Uterus (tissue), 4 donors: ENCODE results near the gene CD247. TPM values are rescaled to one million over a fixed set of nuclear protein-coding genes. Genes with fewer than 3 reads are reported as not detected.

Experiments
- DNase-seq, 2 donors: peaks; one replicate each; pipeline ENCODE4 v3.0.0-alpha.2; 2019 to 2020
- H3K27ac ChIP-seq, 2 donors: fragments of 200-600 bp; sonication (generic); 1 replicate in 1 of 2; 2 replicates in 1 of 2; pipeline ENCODE4 v1.5.1; 2016 to 2018
- H3K27me3 ChIP-seq, 2 donors: fragments of 200-600 bp; sonication (generic); one replicate each; pipeline ENCODE4 v1.5.1; 2018 to 2019; ENCODE audit warnings: control low read depth in 1 of 2
- H3K36me3 ChIP-seq, 2 donors: fragments of 200-600 bp; sonication (generic); one replicate each; pipeline ENCODE4 v1.5.1; 2019; ENCODE audit warnings: control low read depth in 1 of 2
- H3K4me1 ChIP-seq, 2 donors: fragments of 200-600 bp; sonication (generic); one replicate each; pipeline ENCODE4 v1.5.1; 2018 to 2019; ENCODE audit warnings: control low read depth in 1 of 2
- H3K4me3 ChIP-seq, 2 donors: fragments of 200-600 bp; sonication (generic); 1 replicate in 1 of 2; 2 replicates in 1 of 2; pipeline ENCODE4 v1.5.1; 2018 to 2019; ENCODE audit warnings: mild to moderate bottlenecking in 1 of 2
- H3K9me3 ChIP-seq, 2 donors: fragments of 200-600 bp; sonication (generic); one replicate each; pipeline ENCODE4 v1.5.1; 2019; ENCODE audit warnings: control low read depth in 1 of 2
- POLR2A ChIP-seq, 2 donors: fragments of 450-650 bp; IDR thresholded peaks; one replicate each; pipeline ENCODE4 v1.6.1; 2016; ENCODE audit warnings: antibody characterized with exemption in 2 of 2, mild to moderate bottlenecking in 1 of 2, moderate library complexity in 1 of 2
- intact Hi-C: fragments of 100-400 bp; cut with DNase I; formaldehyde crosslinking; loops from one replicate; pipeline ENCODE4 v1.15.1; 2023; ENCODE audit warnings: low total_unique reads
- total RNA-seq, 4 donors: library from RNA; depleted of rRNA in 3 of 4; stranded (reverse); fragments of >200 nt in 3 of 4; gene quantifications; one replicate each; pipeline versions ENCODE4 v1.1.0 to v1.2.4, GENCODE V29; 2014 to 2023
- TF ChIP-seq, protein P1 (sequence below), 4 experiments: fragments of 200-600 bp in 2 of 4; fragments of 450-650 bp in 2 of 4; sonication (generic) in 2 of 4; IDR thresholded peaks; one replicate each; pipeline ENCODE4 v1.5.1; 2016 to 2019; ENCODE audit warnings: antibody characterized with exemption in 4 of 4, mild to moderate bottlenecking in 2 of 4, moderate library complexity in 1 of 4
- donor health status: DM: yes; HTN: yes; CAD: no.

Gene CD247
- total RNA-seq, 4 donors from 2014 or later: 1.6 to 3.3 TPM; not detected in 2

DNA sequence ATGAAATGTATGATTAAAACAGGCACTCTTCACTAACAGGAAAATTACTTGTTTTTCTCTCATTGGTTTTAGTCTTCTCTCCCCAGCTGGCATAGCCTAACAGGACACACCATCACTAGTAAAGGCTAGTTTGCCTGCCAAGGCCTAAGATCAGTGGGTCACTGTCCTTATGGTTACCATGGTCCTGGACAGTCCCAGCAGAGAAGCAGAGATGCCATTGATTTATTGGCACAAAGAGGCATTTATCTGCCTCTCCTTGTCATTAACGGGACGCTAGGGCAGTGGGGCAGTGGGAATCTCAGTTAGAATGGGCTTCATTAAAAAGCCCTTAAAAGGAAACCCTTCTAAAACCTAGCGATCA is 13.9 kb downstream of the CD247 start:
- intact Hi-C loops: no loop called here
- Histone ChIP-seq H3K9me3 (no peaks in the 10 kb centered on the region), H3K36me3 (no peaks in the 10 kb centered on the region), H3K4me3 (no peak overlapping the region), H3K27ac (no peak overlapping the region), H3K4me1 (no peaks in the 10 kb centered on the region), H3K27me3 (no peaks in the 10 kb centered on the region)
- TF ChIP-seq POLR2A (IDR thresholded peaks at IDR 0.05): no peak
- DNase-seq: no peak

DNA sequence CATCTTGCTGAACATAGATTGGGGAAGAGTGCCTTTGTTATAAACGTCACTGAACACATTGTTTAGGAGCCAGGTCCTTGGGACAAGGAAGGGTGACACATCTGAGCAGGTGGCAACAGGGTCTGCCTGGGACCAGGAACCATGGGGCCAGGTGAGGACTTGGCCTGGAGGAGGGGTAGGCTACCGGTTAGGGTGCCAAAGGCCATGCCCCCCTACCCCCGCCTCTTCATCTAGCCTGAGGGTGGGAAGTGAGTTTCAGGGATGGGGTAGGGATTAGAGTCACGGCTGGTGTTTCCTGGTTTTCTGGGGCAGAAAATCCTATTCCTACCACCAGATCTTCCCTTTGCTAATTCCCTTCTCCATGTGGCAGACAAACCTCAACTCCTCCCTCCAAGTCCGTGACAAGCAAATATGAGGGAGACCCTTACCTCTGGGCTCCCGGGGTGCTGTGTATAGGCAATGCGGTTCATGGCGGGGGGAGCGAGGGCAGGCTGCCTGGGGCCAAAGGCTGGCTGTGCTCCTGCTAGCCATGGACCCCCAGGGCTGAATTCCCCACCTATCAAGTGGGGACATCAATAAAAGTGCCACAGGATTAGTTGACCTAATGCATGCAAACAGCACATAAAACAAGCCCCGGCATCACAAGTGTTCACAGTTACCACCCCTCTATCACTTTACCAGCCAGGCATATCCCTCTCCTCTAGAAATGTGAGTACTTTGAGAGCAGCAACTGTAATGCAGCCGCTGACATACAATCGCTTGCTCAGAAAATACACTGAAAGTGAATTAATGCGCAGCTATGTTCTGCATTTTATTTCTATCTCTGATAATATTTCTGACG is 14.5 kb downstream of the CD247 start:
- Histone ChIP-seq H3K36me3 (no peaks in the 10 kb centered on the region), H3K4me3 (no peak overlapping the region)

DNA sequence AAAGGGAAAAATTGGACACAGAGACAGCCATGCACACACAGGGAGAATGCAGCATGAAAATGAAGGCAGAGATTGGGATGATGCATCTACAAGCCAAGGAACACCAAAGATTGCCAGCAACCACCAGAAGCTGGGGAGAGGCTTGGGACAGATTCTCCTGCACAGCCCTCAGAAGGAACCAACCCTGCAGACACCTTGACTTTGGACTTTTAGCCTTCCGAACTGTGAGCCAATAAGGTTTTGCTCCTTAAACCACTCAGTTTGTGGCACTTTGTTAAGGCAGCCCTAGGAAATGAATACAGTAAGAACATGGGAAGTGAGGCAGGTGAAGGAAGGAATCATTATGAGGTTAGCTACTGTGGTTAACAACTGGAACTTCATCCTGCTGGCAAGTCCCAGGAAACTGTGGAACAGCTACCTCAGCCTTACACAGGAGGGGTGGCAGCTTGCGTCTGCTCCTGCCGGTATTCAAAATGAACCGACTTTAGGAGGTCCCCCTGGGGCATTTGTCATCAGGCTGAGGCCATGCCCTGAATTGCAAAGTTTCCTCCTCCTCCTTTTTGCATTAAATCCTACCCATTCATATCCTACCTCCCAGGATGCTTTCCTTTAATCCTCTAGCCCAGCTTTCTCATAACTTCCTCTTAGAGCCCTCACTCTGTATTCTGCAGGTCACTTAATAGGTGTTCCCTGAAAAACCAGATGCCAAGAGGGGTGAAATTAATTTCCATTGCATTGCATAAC is 15.4 kb downstream of the CD247 start:
- DNase-seq: no peak
- no peak for TF ChIP-seq POLR2A (IDR thresholded peaks at IDR 0.05)
- TF ChIP-seq, protein P1, sequence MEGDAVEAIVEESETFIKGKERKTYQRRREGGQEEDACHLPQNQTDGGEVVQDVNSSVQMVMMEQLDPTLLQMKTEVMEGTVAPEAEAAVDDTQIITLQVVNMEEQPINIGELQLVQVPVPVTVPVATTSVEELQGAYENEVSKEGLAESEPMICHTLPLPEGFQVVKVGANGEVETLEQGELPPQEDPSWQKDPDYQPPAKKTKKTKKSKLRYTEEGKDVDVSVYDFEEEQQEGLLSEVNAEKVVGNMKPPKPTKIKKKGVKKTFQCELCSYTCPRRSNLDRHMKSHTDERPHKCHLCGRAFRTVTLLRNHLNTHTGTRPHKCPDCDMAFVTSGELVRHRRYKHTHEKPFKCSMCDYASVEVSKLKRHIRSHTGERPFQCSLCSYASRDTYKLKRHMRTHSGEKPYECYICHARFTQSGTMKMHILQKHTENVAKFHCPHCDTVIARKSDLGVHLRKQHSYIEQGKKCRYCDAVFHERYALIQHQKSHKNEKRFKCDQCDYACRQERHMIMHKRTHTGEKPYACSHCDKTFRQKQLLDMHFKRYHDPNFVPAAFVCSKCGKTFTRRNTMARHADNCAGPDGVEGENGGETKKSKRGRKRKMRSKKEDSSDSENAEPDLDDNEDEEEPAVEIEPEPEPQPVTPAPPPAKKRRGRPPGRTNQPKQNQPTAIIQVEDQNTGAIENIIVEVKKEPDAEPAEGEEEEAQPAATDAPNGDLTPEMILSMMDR (IDR thresholded peaks at IDR 0.05): no peak
- no peaks in the 10 kb centered on the region for H3K9me3 ChIP-seq
- intact Hi-C loops: no loop called here
- H3K27me3 ChIP-seq: no peaks in the 10 kb centered on the region
- H3K4me1 ChIP-seq: no peaks in the 10 kb centered on the region
- H3K27ac ChIP-seq: no peak overlapping the region
- H3K36me3 ChIP-seq: no peaks in the 10 kb centered on the region
- no peak overlapping the region for H3K4me3 ChIP-seq

More for the DNA sequence above, 14.5 kb downstream of the CD247 start:
- H3K27me3 ChIP-seq: no peaks in the 10 kb centered on the region
- TF ChIP-seq POLR2A (IDR thresholded peaks at IDR 0.05): no peak
- H3K27ac ChIP-seq: no peak overlapping the region
- no peak for DNase-seq
- H3K4me1 ChIP-seq: no peaks in the 10 kb centered on the region
- H3K9me3 ChIP-seq: no peaks in the 10 kb centered on the region
- intact Hi-C loops: no loop called here

DNA sequence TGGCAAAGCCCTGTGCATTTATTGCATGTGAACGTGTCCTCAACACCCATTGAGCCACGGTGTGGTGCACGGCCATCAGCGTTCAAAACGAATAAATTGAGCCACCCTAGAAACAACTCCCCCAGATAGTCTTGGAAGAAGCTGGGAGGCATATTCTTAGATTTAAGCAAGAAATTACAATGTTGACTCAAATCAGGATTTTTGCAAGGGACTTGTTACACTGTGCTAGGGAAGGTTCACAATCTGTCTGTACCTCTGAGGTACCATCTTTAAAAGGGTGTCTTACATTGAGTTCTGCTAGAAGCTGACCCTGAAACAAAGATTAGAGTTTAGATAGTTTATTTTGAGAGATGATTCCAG is 16.2 kb downstream of the CD247 start:
- no peak for DNase-seq
- no peaks in the 10 kb centered on the region for H3K36me3 ChIP-seq
- H3K4me3 ChIP-seq: no peak overlapping the region
- H3K9me3 ChIP-seq: no peaks in the 10 kb centered on the region
- intact Hi-C loops: no loop called here
- H3K4me1 ChIP-seq: no peaks in the 10 kb centered on the region
- TF ChIP-seq, protein P1 (IDR thresholded peaks at IDR 0.05): no peak
- TF ChIP-seq POLR2A (IDR thresholded peaks at IDR 0.05): no peak
- H3K27ac ChIP-seq: no peak overlapping the region
- no peaks in the 10 kb centered on the region for H3K27me3 ChIP-seq

DNA sequence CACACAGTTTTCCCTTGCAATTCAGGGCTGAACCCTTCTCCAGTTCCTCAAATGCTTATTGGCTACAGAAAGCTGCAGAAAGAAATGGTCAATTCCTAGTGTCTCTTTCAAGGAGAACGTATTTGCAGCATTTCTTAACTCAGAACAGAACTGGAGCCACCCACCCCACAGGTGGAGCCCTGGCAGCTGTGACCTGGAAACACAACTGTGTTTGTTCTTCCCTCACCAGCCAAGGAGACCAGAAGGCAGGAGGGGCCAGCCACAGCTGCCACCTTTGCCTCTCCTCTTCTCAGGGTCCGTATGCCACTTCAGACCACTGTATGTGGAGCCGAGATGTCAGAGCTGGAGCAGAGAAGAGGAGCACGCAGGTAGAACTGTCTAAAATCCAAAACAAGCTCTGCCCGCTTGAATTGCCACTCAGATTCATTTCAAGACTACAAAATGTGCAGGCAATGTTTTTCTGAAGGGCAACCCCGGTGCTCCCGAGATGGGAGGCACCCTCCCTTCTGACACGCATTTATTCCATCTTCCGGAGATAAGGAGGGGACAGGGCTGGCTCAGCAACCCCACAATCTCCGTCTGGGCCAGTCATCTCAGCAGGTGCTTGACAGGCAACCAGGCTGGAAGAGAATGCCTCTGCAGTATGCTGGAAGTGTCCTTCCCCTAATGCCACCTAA is 16.7 kb downstream of the CD247 start:
- Histone ChIP-seq H3K9me3 (no peaks in the 10 kb centered on the region), H3K36me3 (no peaks in the 10 kb centered on the region), H3K4me3 (no peak overlapping the region), H3K27me3 (no peaks in the 10 kb centered on the region), H3K27ac (no peak overlapping the region), H3K4me1 (no peaks in the 10 kb centered on the region)
- no peak for TF ChIP-seq POLR2A (IDR thresholded peaks at IDR 0.05)
- TF ChIP-seq, protein P1 (IDR thresholded peaks at IDR 0.05): no peak
- DNase-seq: no peak
- intact Hi-C loops: no loop called here
